ENCODE data around the gene ZNF148.
"Not testable (repeated sequence)": the region's sequence is repeated elsewhere in the genome, so short reads cannot be mapped to it uniquely, and the experiment has no call there.

The ZNF148 gene

DNA sequence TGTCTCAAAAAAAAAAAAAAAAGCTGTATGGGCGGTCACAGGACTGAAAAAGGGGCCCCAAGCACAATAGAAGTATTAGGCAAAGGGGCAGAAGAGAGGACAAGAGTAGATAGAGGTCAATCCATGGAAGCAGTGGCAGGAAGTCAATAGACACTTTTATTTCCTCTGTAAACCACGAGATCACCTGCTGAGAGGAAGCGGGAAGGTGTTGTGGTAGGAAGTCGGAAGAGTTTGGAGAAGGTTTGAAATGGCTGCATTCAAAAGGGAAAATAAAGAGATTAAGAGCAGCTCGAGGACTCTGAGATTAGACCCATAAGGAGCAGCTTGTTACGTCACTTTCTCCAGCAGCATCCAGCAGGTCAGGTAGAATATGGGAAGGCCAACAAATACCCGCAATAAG is 14.2 kb upstream of the ZNF148 start (continued):
- TF ChIP-seq ZIC2 (tag by site-specific recombination; IDR thresholded peaks at IDR 0.05) (no peak), ZNF114 (tag by site-specific recombination; IDR thresholded peaks at IDR 0.05) (no peak), ZNF777 (tag by site-specific recombination; IDR thresholded peaks at IDR 0.05; ENCODE audit: borderline replicate concordance) (no peak), ZNF214 (tag by site-specific recombination; IDR thresholded peaks at IDR 0.05; ENCODE audit: borderline replicate concordance) (no peak)
- TF ChIP-seq, protein P1, sequence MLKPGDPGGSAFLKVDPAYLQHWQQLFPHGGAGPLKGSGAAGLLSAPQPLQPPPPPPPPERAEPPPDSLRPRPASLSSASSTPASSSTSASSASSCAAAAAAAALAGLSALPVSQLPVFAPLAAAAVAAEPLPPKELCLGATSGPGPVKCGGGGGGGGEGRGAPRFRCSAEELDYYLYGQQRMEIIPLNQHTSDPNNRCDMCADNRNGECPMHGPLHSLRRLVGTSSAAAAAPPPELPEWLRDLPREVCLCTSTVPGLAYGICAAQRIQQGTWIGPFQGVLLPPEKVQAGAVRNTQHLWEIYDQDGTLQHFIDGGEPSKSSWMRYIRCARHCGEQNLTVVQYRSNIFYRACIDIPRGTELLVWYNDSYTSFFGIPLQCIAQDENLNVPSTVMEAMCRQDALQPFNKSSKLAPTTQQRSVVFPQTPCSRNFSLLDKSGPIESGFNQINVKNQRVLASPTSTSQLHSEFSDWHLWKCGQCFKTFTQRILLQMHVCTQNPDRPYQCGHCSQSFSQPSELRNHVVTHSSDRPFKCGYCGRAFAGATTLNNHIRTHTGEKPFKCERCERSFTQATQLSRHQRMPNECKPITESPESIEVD (tag by site-specific recombination; IDR thresholded peaks at IDR 0.05): no peak

DNA sequence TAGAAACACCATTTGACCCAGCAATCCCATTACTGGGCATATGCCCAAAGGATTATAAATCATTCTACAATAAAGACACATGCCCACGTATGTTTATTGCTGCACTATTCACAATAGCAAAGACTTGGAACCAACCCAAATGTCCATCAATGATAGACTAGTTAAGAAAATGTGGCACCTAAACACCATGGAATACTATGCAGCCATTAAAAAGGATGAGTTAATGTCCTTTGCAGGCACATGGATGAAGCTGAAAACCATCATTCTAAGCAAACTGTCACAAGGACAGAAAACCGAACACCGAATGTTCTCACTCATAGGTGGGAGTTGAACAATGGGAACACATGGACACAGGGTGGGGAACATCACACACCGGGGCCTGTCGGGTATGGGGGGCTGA is 13.2 kb upstream of the ZNF148 start:
- CTCF ChIA-PET: interaction anchor here (0.5 kb wide), 1 partner anchor 461 kb away, joined by 3 read pairs; no protein-coding TSS in a partner anchor
- POLR2A ChIA-PET; H3K4me1 ChIP-seq (ENCODE audit: control insufficient read depth, insufficient read depth, low read length); H3K27ac ChIP-seq (ENCODE audit: extremely low read depth, low read depth, low read length); H3K4me3 ChIP-seq (ENCODE audit: low read depth, low read length); H3K36me3 ChIP-seq (ENCODE audit: control insufficient read depth in 2 of 2, insufficient read depth in 1 of 2, low read length in 2 of 2); H3K9me3 ChIP-seq (ENCODE audit: control insufficient read depth, insufficient read depth, low read depth, low read length): not testable (repeated sequence)
- TF ChIP-seq ZNF146 (tag by site-specific recombination; IDR thresholded peaks at IDR 0.05): peak; percentile 80

DNA sequence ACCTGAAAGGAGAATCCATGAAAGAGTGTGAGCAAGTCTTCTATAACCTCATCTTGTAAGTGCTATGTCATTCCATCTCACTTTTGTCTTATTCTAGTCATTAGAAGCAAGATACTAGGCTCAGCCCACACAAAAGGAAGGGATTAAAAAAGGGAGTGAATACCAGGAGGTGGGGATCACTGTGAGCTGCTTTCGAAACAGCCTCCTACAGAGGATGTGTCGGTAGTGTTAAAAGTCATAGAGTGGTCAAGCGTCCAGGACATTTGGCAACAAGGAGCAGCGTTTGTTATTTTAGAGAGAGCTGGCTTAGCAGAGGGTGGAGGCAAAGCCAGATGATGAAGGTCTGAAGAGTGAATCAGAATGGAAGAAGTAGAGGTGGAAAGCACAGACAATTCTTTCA is 11.7 kb upstream of the ZNF148 start:
- no peak for TF ChIP-seq ZNF530 (tag by site-specific recombination; IDR thresholded peaks at IDR 0.05; ENCODE audit: low read depth)
- no peak for TF ChIP-seq ZNF223 (tag by site-specific recombination; IDR thresholded peaks at IDR 0.05)
- no peak for TF ChIP-seq ZNF571 (tag by site-specific recombination; IDR thresholded peaks at IDR 0.05)
- no peak for TF ChIP-seq ZFP69B (tag by site-specific recombination; IDR thresholded peaks at IDR 0.05)
- no peak for TF ChIP-seq ZNF521 (tag by site-specific recombination; IDR thresholded peaks at IDR 0.05)
- TF ChIP-seq ZNF76 (tag by site-specific recombination; IDR thresholded peaks at IDR 0.05; ENCODE audit: borderline replicate concordance, low read depth): no peak
- no peak for TF ChIP-seq SETDB1 (IDR thresholded peaks at IDR 0.05; ENCODE audit: insufficient read length, low read length)
- TF ChIP-seq ZNF830 (tag by site-specific recombination; IDR thresholded peaks at IDR 0.05; ENCODE audit: low read depth): no peak
- Histone ChIP-seq H3K36me3 (ENCODE audit: control insufficient read depth in 2 of 2, insufficient read depth in 1 of 2, low read length in 2 of 2) (no peaks in the 10 kb centered on the region), H3K4me3 (ENCODE audit: low read depth, low read length) (no peak overlapping the region), H3K9me3 (ENCODE audit: control insufficient read depth, insufficient read depth, low read depth, low read length) (no peaks in the 10 kb centered on the region), H3K27ac (ENCODE audit: extremely low read depth, low read depth, low read length) (no peak overlapping the region), H3K4me1 (ENCODE audit: control insufficient read depth, insufficient read depth, low read length) (no peaks in the 10 kb centered on the region)
- CTCF ChIA-PET: interaction anchor here (0.9 kb wide), 1 partner anchor 11 kb away, joined by 3 read pairs; no protein-coding TSS in a partner anchor
- POLR2A ChIA-PET: no interaction called here

DNA sequence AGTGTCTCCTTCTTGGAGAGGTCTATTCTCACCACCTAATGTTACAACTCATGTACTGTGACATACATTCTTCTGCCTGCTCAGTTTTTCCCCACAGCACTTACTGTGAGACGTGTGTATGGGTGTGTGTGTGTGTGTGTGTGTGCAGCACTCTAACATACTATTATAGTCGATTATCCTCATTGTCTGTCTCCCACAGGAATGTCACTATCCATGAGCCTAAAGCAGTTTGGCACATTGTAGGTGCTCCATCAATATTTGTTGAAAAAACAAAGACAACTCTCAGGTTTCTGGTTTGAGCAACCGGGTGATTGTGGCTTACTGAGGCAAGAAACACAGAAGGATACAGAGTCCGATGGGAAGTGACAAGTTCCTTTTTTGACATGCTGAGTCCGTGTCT is 8.6 kb upstream of the ZNF148 start:
- Histone ChIP-seq H3K4me1 (ENCODE audit: control insufficient read depth, insufficient read depth, low read length) (no peaks in the 10 kb centered on the region), H3K36me3 (ENCODE audit: control insufficient read depth in 2 of 2, insufficient read depth in 1 of 2, low read length in 2 of 2) (no peaks in the 10 kb centered on the region), H3K9me3 (ENCODE audit: control insufficient read depth, insufficient read depth, low read depth, low read length) (no peaks in the 10 kb centered on the region), H3K4me3 (ENCODE audit: low read depth, low read length) (no peak overlapping the region), H3K27ac (ENCODE audit: extremely low read depth, low read depth, low read length) (no peak overlapping the region)
- ChIA-PET POLR2A (no interaction called here), CTCF (no interaction called here)
- TF ChIP-seq ZNF10 (tag by site-specific recombination; IDR thresholded peaks at IDR 0.05): no peak
- TF ChIP-seq, protein P2, sequence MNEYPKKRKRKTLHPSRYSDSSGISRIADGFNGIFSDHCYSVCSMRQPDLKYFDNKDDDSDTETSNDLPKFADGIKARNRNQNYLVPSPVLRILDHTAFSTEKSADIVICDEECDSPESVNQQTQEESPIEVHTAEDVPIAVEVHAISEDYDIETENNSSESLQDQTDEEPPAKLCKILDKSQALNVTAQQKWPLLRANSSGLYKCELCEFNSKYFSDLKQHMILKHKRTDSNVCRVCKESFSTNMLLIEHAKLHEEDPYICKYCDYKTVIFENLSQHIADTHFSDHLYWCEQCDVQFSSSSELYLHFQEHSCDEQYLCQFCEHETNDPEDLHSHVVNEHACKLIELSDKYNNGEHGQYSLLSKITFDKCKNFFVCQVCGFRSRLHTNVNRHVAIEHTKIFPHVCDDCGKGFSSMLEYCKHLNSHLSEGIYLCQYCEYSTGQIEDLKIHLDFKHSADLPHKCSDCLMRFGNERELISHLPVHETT (tag by site-specific recombination; IDR thresholded peaks at IDR 0.05): no peak
- TF ChIP-seq, protein P3, sequence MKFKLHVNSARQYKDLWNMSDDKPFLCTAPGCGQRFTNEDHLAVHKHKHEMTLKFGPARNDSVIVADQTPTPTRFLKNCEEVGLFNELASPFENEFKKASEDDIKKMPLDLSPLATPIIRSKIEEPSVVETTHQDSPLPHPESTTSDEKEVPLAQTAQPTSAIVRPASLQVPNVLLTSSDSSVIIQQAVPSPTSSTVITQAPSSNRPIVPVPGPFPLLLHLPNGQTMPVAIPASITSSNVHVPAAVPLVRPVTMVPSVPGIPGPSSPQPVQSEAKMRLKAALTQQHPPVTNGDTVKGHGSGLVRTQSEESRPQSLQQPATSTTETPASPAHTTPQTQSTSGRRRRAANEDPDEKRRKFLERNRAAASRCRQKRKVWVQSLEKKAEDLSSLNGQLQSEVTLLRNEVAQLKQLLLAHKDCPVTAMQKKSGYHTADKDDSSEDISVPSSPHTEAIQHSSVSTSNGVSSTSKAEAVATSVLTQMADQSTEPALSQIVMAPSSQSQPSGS (tag by site-specific recombination; IDR thresholded peaks at IDR 0.05; ENCODE audit: low read depth): no peak
- no peak for TF ChIP-seq ZNF776 (tag by site-specific recombination; IDR thresholded peaks at IDR 0.05; ENCODE audit: borderline replicate concordance)
- no peak for TF ChIP-seq ZNF521 (tag by site-specific recombination; IDR thresholded peaks at IDR 0.05)
- TF ChIP-seq, protein P4, sequence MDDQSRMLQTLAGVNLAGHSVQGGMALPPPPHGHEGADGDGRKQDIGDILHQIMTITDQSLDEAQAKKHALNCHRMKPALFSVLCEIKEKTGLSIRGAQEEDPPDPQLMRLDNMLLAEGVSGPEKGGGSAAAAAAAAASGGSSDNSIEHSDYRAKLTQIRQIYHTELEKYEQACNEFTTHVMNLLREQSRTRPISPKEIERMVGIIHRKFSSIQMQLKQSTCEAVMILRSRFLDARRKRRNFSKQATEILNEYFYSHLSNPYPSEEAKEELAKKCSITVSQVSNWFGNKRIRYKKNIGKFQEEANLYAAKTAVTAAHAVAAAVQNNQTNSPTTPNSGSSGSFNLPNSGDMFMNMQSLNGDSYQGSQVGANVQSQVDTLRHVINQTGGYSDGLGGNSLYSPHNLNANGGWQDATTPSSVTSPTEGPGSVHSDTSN (CRISPR knock-in tag; IDR thresholded peaks at IDR 0.05): no peak
- no peak for TF ChIP-seq ZNF624 (tag by site-specific recombination; IDR thresholded peaks at IDR 0.05)
- TF ChIP-seq TRIM28 (IDR thresholded peaks at IDR 0.05; ENCODE audit: borderline replicate concordance, low read length): no peak
- no peak for TF ChIP-seq ZNF404 (tag by site-specific recombination; IDR thresholded peaks at IDR 0.05)
- no peak for TF ChIP-seq ZNF266 (tag by site-specific recombination; IDR thresholded peaks at IDR 0.05; ENCODE audit: low read depth)
- no peak for TF ChIP-seq ZSCAN16 (tag by site-specific recombination; IDR thresholded peaks at IDR 0.05)

All from HEK293 (cell line).